ENCODE results near the gene RAPGEF3.

RAPGEF3 gene

DNA sequence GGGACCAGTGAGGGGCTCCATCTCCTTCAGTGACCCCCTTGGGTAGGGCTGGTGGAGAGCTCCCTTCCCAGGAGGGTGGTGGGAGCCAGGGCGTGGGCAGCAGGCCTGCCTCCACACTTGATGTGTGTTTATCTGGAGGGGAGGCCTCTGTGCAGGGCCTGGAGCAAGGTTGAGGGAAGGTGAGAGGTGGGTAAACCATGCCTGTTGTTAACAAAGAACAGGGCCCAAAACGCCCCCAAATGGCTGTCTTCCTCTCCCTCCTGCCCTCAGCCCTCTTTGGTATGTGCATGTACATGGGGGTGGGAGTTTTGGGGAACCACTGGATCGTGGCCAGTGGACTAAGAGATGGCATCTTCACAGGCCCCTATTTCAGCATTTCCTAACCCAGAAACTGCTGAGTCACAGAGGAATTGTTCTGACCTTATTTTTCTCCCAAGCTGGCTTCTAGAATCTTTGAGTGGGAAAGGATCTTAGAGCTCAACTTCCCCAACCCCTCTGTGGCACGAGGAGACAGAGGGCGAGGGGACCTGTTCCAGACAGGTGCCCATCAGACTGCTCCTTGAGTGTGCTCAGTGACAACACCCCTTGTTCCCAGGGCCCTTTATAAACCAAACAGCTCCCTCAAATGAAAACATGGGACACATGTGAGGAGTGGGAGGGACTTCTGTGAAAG lies 17.9 kb upstream of the RAPGEF3 start:
- DNase-seq = no peak

DNA sequence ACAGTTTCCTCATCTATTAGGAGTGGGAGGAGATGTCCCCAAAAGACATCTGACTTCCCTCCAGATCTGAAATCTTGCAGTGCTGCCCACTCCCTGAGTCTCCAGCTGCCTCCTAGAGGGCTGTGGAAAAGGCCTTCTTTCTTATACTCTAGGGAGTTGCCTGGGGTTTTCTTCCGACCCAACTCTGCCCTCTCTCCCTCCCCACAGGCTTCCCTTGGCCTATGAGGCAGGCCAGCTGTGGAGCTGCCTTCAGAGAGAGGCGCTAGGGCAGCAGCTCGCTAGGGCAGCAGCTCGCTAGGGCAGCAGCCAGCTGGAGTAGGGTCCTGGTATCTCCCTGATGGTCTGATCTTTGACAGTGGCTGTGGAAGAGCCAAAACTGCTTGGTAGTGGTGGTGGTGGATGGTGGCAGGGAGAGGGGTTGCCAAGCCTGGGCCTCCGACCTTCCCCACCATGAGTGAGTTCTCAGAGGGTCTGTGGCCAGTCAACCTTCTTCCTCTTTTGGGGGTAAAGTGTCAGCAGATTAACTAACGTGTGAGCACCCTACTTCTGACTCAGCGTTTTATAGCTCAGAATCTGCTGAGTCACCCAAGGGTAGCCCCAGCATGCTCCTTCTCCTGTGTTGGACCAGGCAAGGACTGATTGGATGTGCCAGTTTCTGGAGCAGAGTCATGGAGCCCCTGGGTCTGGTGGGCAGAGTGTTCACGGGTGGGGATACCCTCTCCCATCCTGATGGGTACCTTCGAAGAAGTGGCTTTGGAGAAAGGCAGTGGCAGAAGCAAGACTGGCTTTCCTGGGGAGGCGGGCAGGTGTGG lies 16.6 kb upstream of the RAPGEF3 start:
- DNase-seq = no peak

DNA sequence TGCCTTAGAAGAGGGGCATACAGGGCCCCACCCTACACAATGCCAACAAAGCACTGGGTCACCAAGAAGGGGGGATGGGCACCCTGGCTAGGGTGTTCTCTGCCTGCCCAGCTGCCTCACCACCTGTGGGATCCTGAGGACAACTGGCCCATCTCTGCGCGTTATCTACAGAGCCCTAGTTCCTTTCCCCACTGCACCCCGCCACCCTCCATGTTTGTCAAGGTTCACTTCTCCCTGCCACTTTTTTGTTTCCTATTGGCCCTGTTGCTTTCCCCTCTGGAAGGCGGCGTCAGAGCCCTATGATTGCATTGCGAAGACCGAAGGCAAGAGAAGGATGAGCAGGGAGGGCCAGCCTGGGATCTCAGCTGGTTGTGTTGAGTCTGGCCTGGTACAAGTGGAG lies 16.0 kb upstream of the RAPGEF3 start:
- no peak for DNase-seq

DNA sequence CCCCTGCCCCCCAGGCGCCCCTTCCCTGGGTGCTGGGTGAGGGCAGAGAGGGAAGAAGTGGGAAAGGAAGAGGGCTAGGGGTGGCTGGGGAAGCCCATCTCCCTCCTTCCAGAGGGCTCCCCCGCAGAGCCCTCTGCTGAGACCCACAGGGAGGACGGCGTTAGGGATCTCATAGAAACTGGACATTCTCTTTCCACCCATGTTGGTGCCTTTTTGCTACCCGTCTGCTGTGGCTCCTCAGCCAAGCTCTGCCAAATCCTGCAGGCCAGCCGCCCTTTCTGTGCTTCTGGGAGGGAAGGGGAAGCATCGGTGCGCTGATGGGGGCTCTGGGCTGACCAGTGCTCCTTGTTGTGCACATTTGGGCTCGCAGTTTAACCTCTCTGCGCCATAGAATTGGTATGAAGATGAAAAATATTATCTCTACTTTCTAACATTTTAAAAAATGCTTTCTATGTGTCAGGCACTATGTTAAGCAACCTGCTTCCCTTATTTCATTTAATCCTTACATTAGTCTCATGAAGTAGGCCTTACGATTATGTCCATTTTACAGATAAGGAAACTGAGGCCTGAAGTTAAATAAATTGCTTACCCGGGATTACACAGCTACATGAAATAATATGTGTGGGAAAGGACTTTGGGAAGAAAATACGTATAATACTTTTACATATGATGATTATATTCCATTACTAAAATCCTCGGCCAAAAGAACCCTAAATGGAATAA lies 15.3 kb upstream of the RAPGEF3 start:
- no peak for DNase-seq

DNA sequence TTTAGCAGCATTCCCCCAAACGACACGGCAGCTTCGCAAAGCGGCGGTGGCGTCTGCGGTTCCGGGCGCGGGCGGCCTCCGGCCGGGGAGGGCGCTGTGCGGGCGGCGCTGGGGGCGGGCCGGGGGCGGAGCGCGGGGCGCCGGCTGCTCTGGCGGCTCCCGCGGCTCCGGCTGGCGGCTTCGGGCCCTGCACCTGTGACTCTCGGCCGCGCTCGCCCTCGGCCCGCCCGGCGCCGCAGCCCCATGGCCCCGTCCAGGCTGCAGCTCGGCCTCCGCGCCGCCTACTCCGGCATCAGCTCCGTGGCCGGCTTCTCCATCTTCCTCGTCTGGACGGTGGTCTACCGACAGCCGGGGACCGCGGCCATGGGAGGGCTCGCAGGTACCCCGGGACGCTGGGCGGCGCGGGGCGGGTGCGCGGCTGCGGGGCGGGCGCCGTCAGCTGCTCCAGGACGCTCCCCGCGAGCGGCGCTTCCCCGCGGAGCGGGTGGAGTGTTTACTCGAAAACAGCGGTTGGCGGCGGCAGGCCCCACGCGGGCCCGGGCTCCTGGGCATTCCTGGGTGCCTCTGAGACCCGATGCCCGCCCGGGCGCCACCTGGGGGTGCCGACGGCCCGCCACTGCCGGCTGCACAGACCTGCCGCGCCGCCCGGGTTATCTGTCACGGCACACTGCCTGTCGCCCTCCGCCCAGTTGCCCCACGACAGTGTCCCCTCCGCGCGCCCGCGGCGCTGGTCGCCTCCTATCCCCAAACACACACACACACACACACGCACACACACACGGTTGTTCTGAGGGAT lies 14.6 kb upstream of the RAPGEF3 start, which contains the start of gene SLC48A1:
Gene SLC48A1, plus strand, starts transcription at position 177 of the 796 bp plus-strand sequence. Its CDS starts 67 bp downstream, at position 244.
- DNase-seq = no peak

DNA sequence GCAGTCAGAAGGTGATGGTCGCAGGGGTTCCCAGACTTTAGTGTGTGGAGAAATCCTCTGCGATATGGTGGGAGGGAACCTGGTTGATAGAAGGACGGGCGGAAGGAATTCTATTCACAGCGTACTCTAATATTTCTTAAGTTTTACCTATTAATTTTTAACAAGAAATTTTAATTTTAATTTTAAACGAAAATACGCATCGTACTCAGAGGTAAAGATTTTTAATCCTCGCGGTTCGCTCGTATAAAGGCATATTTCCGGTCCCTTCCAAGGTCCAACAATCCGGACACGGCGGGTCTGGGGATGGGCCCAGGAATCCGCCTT lies 14.0 kb upstream of the RAPGEF3 start:
- DNase-seq = no peak

DNA sequence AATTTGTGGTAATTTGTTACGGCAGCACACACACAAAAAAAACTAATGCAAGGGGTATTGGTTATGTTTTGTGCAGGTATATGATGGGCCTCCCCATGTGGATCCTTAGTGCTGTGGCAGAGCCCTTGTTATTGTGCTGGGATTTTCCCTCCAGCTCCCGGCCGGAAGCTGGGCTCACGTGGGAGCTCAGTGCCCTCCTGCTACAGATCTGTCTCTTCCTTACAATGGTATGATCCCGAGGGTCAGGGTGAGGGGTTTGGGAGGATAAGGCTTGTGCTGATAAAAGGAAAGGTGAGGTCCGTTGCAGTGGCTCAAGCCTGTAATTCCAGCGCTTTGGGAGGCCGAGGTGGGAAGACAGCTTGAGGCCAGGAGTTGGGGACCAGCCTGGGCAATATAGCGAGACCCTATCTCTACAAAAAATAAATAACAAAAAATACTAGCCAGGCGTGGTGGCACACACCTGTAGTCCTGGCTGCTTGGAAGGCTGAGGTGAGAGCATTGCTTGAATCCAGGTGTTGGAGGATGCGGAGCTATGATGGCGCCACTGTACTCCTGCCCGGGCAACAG lies 13.5 kb upstream of the RAPGEF3 start:
- DNase-seq = no peak

DNA sequence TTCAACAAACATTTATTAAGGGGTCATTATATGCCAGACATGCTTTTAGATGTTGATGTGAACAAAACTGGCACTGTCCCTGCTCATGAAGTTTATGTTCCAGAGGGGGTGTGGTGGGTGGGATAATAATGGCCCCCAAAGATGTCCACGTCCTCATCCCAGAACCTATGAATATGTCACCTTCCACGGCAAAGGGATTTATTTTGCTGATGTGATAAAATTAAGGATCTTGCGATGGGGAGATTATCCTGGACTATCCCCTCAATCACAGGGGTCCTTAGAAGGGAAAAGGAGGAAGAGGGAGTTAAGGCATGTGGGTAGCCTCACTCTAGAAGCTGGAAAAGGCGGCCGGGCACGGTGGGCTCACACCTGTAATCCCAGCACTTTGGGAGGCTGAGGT lies 12.6 kb upstream of the RAPGEF3 start:
- no peak for DNase-seq

DNA sequence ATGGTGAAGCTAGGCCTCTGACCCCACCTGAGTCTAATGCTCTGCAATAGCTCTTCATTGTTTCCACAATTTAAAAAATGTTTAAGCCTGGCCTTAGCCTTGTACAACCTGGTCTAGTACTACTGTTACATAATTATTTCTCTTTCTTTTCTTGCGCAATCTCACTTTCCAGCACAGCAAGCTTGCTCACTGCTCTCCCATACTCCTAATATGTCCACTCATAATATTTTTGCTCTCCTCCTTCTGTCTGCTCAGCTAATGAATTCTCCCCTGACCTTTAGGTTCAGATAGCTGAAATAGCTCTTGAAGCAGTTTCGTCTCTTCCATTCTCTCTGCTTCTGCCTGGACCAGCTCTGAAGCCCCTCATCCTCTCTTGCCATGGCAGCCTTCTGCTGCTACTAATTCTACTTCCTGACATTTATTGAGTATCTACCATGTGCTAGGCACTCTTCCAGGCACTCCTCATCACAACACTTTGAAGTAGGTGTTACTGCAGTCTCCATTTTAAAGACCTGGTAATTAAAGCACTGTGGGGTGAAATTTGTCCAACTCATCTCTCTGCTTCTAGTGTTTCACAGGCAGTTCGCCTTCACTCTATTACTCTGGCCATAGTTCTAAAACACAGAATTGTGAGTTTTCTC lies 11.5 kb upstream of the RAPGEF3 start:
- DNase-seq = no peak

DNA sequence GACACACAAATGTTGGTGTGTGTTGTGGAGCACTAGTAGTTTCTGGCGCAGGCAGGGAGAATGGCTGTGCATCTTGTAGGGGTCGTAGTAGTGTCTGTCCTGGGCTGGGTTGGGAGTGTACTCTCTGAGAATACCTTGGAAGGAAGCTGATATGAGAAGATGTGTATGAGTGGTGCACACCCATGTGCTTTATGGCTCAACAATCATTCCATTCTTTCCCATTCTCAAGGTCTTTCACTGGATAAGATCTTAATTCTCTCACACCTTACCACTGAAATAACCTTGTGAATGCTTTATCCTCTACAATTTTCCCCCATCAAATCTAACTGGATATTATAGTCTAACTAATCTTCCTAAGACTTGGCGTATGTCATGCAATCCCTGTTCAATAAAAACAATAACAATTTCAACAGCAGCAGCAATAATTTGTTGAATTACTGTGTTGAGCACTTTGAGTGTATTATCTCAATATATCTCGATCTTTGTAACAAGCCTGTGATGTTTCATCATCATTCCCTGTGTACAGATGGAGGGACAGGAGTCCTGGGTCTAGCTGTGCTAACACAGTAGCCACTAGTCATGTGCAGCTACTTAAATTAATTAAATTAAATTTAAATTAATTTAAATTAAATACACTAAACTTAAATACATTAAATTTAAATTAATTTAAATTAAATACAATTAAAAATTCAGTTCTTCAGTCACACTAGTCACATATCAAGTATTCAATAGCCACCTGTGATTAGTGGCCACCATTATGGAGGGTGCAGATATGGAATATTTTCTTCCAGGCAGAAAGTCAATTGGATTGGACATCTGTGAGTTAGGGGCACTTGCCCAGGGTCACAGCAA lies 10.8 kb upstream of the RAPGEF3 start:
- DNase-seq = no peak

DNA sequence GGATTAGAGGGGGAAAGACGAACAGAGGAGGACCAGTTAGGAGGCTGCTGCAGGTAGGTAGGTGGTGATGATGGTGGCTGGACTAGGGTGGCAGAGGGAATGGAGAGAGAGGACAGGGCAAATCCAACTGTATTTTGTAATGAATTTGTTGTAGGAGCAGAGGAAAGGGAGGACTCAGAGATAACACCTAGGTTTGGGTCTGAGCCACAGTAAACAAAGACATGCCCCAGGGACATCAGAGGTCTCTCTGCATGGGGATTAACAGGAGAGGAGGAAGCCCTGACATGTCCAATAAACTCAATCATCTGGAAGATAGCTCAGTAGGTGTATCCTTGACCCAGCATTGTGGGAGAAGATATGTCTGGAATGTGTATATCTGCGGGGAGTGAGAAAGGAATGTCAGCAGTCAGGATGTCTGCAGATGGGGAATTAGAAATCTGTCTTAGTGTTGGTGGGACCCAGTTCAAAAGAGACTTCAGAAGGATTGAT lies 9.7 kb upstream of the RAPGEF3 start:
- no peak for DNase-seq

DNA sequence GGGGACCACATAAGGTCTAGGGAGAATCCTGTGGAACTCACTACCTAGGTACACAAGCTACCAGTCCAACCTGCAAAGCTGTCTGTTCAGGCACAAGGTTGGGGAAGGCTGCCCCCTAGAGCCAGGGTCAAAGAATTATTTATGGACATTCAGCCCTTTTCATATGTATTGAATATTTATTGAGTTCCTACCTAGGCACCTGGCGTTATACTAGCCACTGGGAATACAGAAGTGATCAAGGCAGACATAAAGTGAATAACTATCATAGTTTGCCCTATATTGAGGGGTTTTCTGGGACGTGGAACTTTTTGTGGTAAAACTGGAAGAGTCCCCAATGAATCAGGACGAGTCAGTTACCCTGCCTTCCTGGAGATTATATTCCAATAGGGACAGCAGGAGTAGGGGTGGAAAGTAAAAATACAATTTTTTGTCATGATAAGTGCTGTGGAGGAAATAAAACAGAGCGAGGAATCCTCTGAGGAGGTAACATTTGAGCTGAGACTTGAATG lies 8.6 kb upstream of the RAPGEF3 start:
- DNase-seq = peak; percentile 48

DNA sequence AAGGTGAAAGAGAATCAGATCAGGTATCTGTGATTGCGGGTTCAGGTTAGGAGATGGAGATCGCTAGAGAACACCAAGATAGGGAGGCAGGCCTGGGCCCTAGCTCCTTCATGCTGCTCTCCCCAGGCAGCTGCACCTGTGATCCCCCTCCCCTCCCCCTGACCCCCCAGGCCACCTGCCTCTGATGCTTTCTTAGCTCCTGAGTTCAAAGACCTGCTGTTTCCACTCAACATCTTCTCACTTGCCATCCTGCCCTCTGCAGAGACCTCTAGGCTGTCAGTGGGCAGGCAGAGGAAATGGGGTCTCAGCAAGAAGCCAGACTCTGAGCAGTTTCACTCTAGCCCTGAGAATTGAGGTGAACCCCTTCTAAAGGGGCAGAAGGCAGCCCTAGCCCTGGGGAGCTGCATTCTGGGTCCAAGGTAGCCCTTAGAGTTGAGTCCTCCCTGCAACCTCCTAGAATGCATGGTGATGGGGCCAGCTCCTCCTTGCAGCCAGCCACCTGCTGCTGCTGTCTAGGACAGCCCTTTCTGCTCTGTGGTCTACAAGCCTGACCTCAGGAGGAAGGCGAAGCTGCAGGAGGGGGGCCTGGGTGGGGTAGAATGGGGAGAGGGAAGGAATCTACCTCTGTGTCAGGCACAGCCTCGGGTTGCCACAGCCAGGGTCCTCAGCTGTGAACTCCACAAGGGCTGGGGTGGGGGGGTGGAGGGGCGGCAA lies 8.0 kb upstream of the RAPGEF3 start:
- no peak for DNase-seq

DNA sequence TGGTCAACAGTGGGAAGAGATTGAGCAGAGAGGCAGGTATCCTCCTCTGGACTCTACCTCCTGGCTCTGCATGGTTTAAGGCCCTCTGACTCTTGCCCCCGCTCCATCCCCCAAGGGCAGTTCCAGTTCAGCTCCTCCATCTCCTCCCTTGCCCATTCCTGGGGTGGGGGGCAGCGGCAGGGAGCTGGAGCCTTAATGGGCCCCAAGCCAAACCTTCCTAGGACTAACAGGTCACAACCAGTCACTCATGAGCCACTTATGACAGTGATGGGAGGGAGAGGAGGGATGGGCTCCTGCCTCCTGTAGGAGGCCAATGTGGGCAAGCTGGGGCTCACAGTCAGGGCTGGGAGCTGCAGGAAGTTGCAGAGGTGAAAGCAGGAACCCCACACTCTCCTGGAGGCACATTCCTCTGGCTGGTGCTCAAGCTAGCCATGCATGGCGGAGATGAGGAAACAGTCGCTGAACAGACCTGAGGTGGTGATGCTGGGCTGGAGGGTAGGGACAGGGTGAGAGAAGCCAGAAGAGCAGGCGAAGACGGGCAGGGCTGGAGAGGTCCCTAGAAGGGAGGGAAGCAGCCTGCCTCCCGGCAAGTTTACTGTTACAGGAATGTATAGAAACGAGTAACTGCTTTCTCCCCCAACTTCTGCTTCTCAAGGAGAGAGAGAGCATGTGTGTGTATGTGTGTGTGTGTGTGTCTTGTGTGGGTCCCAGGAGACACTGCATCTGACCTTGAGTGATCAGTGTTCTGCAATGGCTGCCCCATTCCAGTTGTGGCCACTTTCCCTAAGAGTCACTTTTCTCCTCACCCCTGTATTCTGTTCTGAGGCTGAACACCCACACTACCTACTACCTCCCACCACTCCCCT lies 5.0 kb upstream of the RAPGEF3 start:
- DNase-seq = no peak

DNA sequence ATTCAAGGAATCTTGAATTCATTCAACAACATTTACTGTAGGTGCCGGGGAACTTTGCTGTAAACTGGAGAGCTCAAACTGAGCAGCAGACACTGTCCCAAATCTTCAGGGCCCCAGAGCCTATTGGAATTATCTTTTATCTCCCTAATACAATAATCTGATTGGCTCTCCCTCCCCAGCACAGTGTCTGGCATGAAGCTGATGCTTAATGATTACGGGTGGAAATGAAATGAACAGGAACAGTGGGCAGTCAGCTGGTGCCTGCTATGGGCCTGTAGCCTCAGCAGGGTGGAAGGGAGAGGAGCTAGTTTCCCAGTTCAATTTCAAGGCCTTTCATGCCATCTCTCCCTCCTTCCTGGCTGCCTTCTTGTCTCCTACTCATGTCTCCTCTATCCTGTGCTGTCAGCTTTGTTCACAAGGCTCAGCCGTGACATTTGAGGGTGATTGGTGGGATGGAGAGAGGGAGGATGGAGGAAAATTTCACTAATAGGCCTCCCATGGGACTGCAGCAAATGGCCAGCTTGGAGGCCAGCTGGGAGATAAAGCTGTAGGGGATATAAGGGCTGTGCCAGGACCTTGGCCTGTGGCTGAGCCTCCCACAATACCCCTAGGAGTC lies 4.3 kb upstream of the RAPGEF3 start:
- DNase-seq = no peak

DNA sequence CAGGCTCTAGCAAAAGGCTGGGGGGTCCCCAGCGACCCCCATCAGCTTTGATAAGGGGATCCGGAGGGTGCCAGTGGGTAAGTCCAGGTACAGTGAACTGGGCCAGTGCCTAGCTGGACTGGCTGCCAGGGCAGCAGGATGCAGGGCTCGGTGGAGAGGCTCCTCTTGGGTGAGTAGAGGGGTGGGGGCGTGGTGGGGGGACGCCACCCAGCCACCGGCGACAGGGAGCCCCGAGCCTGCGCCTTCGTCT lies 171 bp downstream of the RAPGEF3 start:
- no peak for DNase-seq

DNA sequence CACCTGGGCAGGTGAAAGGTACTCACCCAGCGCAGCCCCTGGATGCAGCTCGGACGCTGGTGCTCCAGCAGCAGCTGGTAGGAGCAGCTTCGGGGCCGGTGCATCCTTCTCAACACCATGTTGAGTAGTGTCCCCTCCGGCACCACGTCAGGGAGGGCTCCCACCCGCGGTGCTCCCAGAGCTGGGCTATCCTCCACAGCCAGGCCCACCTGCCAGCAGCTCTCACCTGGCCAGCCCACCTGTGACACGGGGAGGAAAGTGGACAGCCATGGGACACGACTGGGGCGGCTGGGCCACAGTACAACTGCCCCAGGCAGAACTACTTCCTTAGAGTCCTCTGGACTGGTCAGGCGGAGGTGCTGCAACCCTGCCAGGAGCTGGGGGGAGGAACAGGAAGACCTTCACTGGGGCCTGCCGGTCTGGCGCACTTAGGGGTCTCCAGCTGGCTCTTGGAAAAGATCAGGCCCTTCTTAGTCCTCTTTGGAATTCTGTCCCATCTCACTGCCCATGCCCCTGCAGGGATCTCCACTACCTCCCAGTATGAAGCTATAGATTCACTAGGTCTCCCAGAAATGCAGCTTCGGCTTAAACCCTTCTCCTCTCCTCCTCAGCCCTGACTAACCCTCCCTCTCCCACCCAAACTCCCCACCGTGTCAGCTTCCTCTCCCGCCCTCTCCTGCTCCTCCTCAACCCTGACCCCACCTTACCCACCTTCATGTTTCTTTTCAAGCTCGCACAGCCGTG lies 668 bp downstream of the RAPGEF3 start:
- no peak for DNase-seq

DNA sequence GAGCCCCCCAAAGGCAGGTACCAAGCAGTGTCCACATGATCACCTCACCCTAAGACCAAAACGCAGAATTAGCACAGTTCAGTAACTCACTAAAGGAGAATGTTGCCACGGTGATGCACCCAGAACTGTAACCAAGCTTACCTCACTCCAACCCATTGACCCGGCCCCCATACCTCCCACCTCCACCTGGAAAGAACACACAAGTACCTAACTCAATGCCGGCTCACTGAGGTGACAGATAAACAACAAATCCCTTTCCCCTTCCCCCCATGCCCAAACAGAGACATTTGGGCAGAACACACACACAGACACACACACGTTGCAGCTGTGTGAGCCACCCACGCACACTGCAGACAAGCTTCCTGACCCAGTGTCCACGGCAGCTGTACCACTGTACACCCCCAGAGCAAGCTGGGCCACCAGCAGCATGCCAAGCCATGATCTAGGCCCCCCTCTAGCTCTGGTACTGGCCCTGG lies 1.3 kb downstream of the RAPGEF3 start:
- no peak for DNase-seq
